ENCODE data around the gene SLC38A8. TPM values are rescaled to one million over a fixed set of nuclear protein-coding genes. Genes with fewer than 3 reads are reported as not detected.

SLC38A8 gene
- total RNA-seq, 2 donors from 2014 or later, result not detected

DNA sequence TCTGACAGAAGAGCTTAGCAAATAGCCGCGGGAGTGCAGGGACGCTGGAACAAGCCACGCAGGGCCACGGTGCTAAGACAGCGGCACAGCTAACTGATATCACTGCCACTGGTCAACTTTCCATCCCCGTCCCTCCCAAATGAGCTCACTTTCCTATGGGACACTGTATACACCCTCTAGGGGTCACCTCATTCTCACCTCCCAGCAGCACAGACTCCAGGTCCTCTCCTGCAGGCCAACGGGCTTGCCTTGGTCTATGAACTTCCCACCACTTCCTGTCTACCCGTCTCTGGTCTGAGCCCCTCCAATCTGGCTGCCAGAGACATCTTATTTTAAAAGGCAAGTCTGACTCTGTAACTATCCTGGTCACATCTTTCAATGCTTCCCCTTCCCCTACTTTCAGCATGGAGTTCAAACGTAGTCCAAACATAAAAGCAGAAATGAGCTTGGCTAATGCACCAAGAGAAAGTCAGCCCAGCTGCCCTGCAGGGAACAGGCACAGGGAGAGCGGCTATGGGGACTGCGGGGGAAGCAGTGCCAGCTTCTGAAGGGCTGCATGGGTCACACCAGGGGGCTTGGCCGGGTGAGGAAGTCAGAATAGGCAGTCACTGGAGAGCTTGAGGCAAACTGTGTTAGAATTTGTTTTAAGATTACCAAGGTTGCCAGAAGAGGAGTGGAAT lies 26.3 kb upstream of the SLC38A8 start:
- H3K4me3 ChIP-seq (ENCODE audit: low read length), result no peak overlapping the region
- TF ChIP-seq, protein P1, sequence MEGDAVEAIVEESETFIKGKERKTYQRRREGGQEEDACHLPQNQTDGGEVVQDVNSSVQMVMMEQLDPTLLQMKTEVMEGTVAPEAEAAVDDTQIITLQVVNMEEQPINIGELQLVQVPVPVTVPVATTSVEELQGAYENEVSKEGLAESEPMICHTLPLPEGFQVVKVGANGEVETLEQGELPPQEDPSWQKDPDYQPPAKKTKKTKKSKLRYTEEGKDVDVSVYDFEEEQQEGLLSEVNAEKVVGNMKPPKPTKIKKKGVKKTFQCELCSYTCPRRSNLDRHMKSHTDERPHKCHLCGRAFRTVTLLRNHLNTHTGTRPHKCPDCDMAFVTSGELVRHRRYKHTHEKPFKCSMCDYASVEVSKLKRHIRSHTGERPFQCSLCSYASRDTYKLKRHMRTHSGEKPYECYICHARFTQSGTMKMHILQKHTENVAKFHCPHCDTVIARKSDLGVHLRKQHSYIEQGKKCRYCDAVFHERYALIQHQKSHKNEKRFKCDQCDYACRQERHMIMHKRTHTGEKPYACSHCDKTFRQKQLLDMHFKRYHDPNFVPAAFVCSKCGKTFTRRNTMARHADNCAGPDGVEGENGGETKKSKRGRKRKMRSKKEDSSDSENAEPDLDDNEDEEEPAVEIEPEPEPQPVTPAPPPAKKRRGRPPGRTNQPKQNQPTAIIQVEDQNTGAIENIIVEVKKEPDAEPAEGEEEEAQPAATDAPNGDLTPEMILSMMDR (conservative IDR thresholded peaks at IDR 0.05), result no peak
- no peaks in the 10 kb centered on the region for H3K9me3 ChIP-seq (ENCODE audit: control insufficient read depth, low read length)
- H3K4me1 ChIP-seq (ENCODE audit: control insufficient read depth, insufficient read depth, low read length), result no peaks in the 10 kb centered on the region
- Mint-ChIP-seq H3K27ac (no peak overlapping the region), H3K36me3 (ENCODE audit: low read depth) (peaks cover 60% of the 10 kb centered on the region), H3K27me3 (ENCODE audit: insufficient read depth) (no peaks in the 10 kb centered on the region), H3K4me1 (no peaks in the 10 kb centered on the region), H3K9me3 (no peaks in the 10 kb centered on the region), H3K4me3 (no peak overlapping the region)
- no peak overlapping the region for H3K27ac ChIP-seq (ENCODE audit: low read depth, low read length)
- WGBS, 2 experiments (ENCODE audit: insufficient coverage in 1 of 2, insufficient read length in 1 of 2), result 87 to 93% methylated on average over 11 to 13 of the region's 13 CpGs
- H3K9ac ChIP-seq (ENCODE audit: extremely low read depth, low read length, poor library complexity, severe bottlenecking), result no peak overlapping the region
- H3K36me3 ChIP-seq (ENCODE audit: control insufficient read depth, insufficient read depth, low read length), result peaks cover 89% of the 10 kb centered on the region
- H3K27me3 ChIP-seq (ENCODE audit: control insufficient read depth, insufficient read depth, low read length, poor library complexity, severe bottlenecking), result no peaks in the 10 kb centered on the region
- no peak for DNase-seq

DNA sequence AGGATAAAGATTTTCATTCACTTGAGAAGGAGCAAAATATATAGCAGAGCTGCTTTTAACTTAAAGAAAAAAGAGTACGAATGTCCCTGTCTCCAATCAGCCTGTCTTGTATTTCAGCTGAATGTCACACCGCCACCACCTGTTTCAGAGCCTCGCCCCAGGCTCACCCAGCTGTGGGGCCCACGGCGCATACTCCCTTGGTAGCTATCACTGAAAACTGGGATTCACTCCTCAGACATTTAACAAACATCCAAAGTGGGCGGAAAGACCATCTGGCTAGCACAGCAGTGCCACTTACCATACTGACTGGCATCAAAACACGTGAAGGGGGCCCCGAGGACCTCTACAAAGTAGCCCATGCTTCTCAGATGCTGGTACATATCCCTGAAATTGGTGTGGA lies 25.4 kb upstream of the SLC38A8 start:
- WGBS, 2 experiments (ENCODE audit: insufficient coverage in 1 of 2, insufficient read length in 1 of 2), result 90 to 92% methylated on average over 4 to 8 of the region's 8 CpGs
- Mint-ChIP-seq H3K9me3 (no peaks in the 10 kb centered on the region), H3K36me3 (ENCODE audit: low read depth) (peaks cover 59% of the 10 kb centered on the region), H3K4me1 (no peaks in the 10 kb centered on the region), H3K27ac (no peak overlapping the region), H3K27me3 (ENCODE audit: insufficient read depth) (no peaks in the 10 kb centered on the region), H3K4me3 (no peak overlapping the region)
- Histone ChIP-seq H3K9me3 (ENCODE audit: control insufficient read depth, low read length) (no peaks in the 10 kb centered on the region), H3K27ac (ENCODE audit: low read depth, low read length) (no peak overlapping the region), H3K4me1 (ENCODE audit: control insufficient read depth, insufficient read depth, low read length) (no peaks in the 10 kb centered on the region), H3K36me3 (ENCODE audit: control insufficient read depth, insufficient read depth, low read length) (peaks cover 91% of the 10 kb centered on the region), H3K4me3 (ENCODE audit: low read length) (no peak overlapping the region), H3K9ac (ENCODE audit: extremely low read depth, low read length, poor library complexity, severe bottlenecking) (no peak overlapping the region), H3K27me3 (ENCODE audit: control insufficient read depth, insufficient read depth, low read length, poor library complexity, severe bottlenecking) (no peaks in the 10 kb centered on the region)
- no peak for DNase-seq
- TF ChIP-seq, protein P1 (conservative IDR thresholded peaks at IDR 0.05), result no peak

DNA sequence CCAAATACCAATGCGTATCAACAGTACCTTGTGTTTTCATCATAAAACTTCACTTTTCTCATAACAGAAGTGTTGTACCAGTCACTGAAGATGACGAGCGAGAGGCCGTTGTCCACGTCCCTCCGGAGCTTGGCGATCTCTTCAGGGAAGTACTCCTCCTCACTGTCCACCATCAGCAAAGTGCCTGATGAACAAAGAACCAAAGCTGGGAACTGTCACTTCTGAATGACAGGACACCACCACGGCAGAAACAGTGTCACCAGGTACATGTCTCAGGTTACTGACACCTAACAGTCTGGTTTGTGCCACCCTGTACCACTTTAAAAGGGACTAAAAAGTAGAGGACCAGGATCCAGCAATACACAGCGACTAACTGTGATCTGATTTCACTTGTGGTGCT lies 25.0 kb upstream of the SLC38A8 start:
- H3K27ac ChIP-seq (ENCODE audit: low read depth, low read length), result no peak overlapping the region
- H3K36me3 ChIP-seq (ENCODE audit: control insufficient read depth, insufficient read depth, low read length), result peaks cover 91% of the 10 kb centered on the region
- H3K9me3 ChIP-seq (ENCODE audit: control insufficient read depth, low read length), result no peaks in the 10 kb centered on the region
- no peaks in the 10 kb centered on the region for H3K27me3 ChIP-seq (ENCODE audit: control insufficient read depth, insufficient read depth, low read length, poor library complexity, severe bottlenecking)
- no peak overlapping the region for H3K9ac ChIP-seq (ENCODE audit: extremely low read depth, low read length, poor library complexity, severe bottlenecking)
- no peak overlapping the region for H3K4me3 ChIP-seq (ENCODE audit: low read length)
- peaks cover under 1% of the 10 kb centered on the region for H3K4me1 Mint-ChIP-seq
- no peak overlapping the region for H3K4me3 Mint-ChIP-seq
- H3K9me3 Mint-ChIP-seq, result no peaks in the 10 kb centered on the region
- DNase-seq, result no peak
- WGBS, 2 experiments (ENCODE audit: insufficient coverage in 1 of 2, insufficient read length in 1 of 2), result 95 to 97% methylated on average over 9 of the region's 9 CpGs
- H3K4me1 ChIP-seq (ENCODE audit: control insufficient read depth, insufficient read depth, low read length), result no peaks in the 10 kb centered on the region
- H3K27ac Mint-ChIP-seq, result no peak overlapping the region
- TF ChIP-seq, protein P1 (conservative IDR thresholded peaks at IDR 0.05), result no peak
- H3K36me3 Mint-ChIP-seq (ENCODE audit: low read depth), result peaks cover 62% of the 10 kb centered on the region
- H3K27me3 Mint-ChIP-seq (ENCODE audit: insufficient read depth), result no peaks in the 10 kb centered on the region
